NT2/D1 (cell line): ENCODE results near the gene SHROOM2.

Experiments
- SUZ12 ChIP-seq: IDR thresholded peaks from 2 replicates; pipeline ENCODE4 v1.6.1; 2011; ENCODE audit not compliant: insufficient read length, insufficient read depth; ENCODE audit errors: extremely low read depth
- YY1 ChIP-seq: IDR thresholded peaks from 2 replicates; pipeline ENCODE4 v1.6.1; 2011; ENCODE audit not compliant: insufficient read length, insufficient read depth

- no peak for TF ChIP-seq SUZ12
- TF ChIP-seq YY1: no peak
These were observed 2.7 kb downstream of the SHROOM2 start for GRCh38 chrX:9788911-9789310.
